Brain microvascular endothelial cell (primary cell): Measurements from ENCODE around the gene TSSK6.

Experiments
- DNase-seq: peaks from one replicate; pipeline ENCODE4 v3.0.0-alpha.2; 2020
- H3K27ac ChIP-seq: fragments of 250-450 bp; sonication (Bioruptor Pico); 2 replicates; pipeline ENCODE4 v1.5.1; 2020; ENCODE audit warnings: mild to moderate bottlenecking, moderate library complexity
- H3K27me3 ChIP-seq: fragments of 250-450 bp; sonication (Bioruptor Pico); replicated peaks from 2 replicates; pipeline ENCODE4 v1.5.1; 2020; ENCODE audit warnings: mild to moderate bottlenecking
- H3K36me3 ChIP-seq: fragments of 250-450 bp; sonication (Bioruptor Pico); replicated peaks from 2 replicates; pipeline ENCODE4 v1.5.1; 2020; ENCODE audit warnings: mild to moderate bottlenecking
- H3K4me3 ChIP-seq: 2 replicates; pipeline ENCODE4 v1.5.1; 2011; ENCODE audit warnings: low read depth, mild to moderate bottlenecking, control low read depth, low read length, moderate library complexity
- CTCF ChIP-seq: IDR thresholded peaks from 2 replicates; pipeline ENCODE4 v1.5.1; 2011; ENCODE audit warnings: low read depth, mild to moderate bottlenecking, moderate library complexity, low read length, control low read depth, inconsistent platforms; ENCODE audit errors: missing control alignments
- in situ Hi-C: cut with HindIII; loops from 2 replicates; pipeline ENCODE4 v1.10.0; 2017; ENCODE audit warnings: low sequenced_read_pairs, low pct_ligation_motif_present

Gene TSSK6

GRCh38 chr19:19495614-19496603 lies 19.4 kb downstream of the TSSK6 start:
- DNase-seq: no peak
- in situ Hi-C loops: no loop called here
- Histone ChIP-seq H3K27ac (no peak overlapping the region), H3K4me3 (no peak overlapping the region), H3K36me3 (peaks cover 54% of the 10 kb centered on the region), H3K27me3 (no peaks in the 10 kb centered on the region)
- TF ChIP-seq CTCF: no peak

- Histone ChIP-seq H3K27me3 (no peaks in the 10 kb centered on the region), H3K36me3 (peaks cover 40% of the 10 kb centered on the region), H3K4me3 (no peak overlapping the region), H3K27ac (no peak overlapping the region)
- TF ChIP-seq CTCF: peak; percentile 9
- in situ Hi-C loops: no loop called here
- no peak for DNase-seq
Observed at GRCh38 chr19:19493841-19494546, 21.4 kb downstream of the TSSK6 start.

GRCh38 chr19:19492026-19492610 lies 23.2 kb downstream of the TSSK6 start:
- Histone ChIP-seq H3K27me3 (no peaks in the 10 kb centered on the region), H3K27ac (no peak overlapping the region), H3K4me3 (no peak overlapping the region), H3K36me3 (peaks cover 24% of the 10 kb centered on the region)
- no peak for DNase-seq
- TF ChIP-seq CTCF: no peak
- in situ Hi-C loops: no loop called here

- TF ChIP-seq CTCF: no peak
- Histone ChIP-seq H3K27ac (no peak overlapping the region), H3K4me3 (no peak overlapping the region), H3K36me3 (peaks cover 21% of the 10 kb centered on the region), H3K27me3 (no peaks in the 10 kb centered on the region)
- DNase-seq: no peak
- in situ Hi-C loops: no loop called here
Observed at GRCh38 chr19:19491321-19492025, 23.9 kb downstream of the TSSK6 start.

GRCh38 chr19:19490214-19490968 lies 25.0 kb downstream of the TSSK6 start:
- Histone ChIP-seq H3K27ac (peak overlapping the region; percentile 86), H3K36me3 (peaks cover 12% of the 10 kb centered on the region), H3K27me3 (no peaks in the 10 kb centered on the region), H3K4me3 (no peak overlapping the region)
- peak; percentile 77 for DNase-seq
- in situ Hi-C loops: no loop called here
- TF ChIP-seq CTCF: peak; percentile 85
